NCI-H2227 (cell line): ENCODE data around the gene PTPN22.

Experiments used
- DNase-seq: peaks from one replicate; lab custom pipeline; 2025; ENCODE audit not compliant: unreplicated experiment; lab: John Stamatoyannopoulos, UW

The PTPN22 gene

GRCh38 chr1:113765306-113766230, 105.9 kb downstream of the PTPN22 start:
- no peak for DNase-seq
